ENCODE results near the gene GABRA4. TPM values are rescaled to one million over a fixed set of nuclear protein-coding genes. Genes with fewer than 3 reads are reported as not detected.

Gene GABRA4
- not detected for total RNA-seq

DNA sequence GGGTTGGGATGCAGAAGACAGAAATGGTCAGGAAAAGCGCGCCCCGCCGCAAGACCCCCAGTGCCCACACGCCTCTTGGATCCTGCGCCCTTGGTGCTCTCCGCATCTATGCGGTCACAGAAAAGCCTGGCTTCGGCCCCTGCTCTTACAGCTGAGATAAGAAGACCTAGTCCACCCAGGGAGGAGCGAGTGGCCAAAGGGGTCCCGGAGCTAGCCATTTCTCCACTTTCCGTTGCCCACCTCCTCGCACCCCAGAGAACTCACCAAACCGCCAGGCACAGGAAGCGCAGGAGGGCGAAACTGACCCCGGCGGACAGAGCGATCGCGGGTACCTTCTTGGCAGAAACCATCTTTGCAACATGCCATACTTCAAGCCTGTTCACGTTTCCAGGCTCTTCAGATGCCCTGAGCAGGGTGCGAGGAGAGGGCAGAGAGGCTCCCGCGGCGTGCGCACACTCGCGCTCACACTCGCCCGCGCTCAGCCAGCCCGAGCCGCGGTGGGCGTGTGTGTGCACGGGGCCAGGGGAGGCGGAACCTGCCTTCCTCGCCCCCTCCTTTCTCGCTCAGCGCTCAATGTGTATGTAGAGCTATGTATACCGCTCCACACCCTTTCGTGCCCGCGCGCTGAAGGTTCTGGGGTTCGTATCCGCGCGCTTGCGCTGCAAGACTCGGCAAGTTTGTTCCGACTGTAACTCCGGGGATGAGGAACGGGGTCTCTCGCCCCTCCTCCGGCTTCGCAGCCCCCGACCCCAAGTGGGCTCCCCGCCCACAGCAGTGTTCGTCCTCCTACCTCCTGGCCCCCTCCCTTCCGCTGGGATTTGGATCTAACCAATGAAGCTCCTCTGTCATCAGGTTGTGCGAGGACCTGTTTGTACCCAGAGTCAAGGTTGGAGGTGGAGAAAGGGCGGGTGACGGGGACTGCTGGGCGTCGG is at the start of gene GABRA4:
GABRA4 (minus strand) TSS at position 507 of the 932 bp plus-strand sequence; CDS start at position 350, 157 bp downstream.
- ATAC-seq (peak; percentile 48), DNase-seq (ENCODE audit: low spot score) (no peak)
- intact Hi-C loops (cut with DNase I): no loop called here

DNA sequence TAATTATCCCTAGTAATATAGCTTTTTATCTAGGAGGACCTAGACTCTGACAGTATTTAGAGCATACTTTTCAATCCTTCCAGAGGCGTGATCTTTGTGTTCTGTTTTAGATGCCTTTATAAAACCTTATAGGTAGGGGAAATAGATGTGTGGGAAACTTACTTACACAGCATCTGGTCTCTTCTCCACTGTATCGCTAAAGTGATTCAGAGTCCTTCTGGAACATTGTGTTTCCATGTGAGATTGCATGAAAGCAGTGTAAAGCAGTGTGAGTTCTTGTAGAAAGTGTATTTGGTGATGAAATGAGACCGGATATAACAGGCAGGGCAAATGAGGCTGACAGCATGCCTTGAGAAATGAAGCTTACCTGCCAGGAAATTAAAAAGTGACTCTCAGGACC is 47.4 kb upstream of the GABRA4 start:
- intact Hi-C loops (cut with DNase I): no loop called here
- DNase-seq (ENCODE audit: low spot score) (no peak), ATAC-seq (no peak)

DNA sequence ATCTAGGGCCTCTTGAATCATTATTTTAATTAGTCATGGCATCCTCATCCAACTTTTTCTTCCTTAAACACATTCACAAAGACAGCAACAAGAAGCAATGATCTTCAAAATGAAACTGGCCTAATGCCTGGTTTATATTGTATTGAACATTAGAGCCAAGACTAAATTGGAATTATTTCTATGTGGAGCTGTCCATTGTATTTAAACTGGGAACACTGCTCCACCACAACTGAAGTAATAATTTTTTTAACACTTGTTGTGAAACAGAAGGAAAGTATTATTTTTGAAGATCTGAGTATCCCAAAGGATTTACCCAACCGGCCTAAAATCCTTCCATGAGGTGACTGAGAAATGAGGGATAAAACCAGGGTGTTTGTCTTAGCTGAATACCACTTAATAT is 44.9 kb upstream of the GABRA4 start:
- ATAC-seq: no peak
- intact Hi-C loops (cut with DNase I): no loop called here
- no peak for DNase-seq (ENCODE audit: low spot score)

DNA sequence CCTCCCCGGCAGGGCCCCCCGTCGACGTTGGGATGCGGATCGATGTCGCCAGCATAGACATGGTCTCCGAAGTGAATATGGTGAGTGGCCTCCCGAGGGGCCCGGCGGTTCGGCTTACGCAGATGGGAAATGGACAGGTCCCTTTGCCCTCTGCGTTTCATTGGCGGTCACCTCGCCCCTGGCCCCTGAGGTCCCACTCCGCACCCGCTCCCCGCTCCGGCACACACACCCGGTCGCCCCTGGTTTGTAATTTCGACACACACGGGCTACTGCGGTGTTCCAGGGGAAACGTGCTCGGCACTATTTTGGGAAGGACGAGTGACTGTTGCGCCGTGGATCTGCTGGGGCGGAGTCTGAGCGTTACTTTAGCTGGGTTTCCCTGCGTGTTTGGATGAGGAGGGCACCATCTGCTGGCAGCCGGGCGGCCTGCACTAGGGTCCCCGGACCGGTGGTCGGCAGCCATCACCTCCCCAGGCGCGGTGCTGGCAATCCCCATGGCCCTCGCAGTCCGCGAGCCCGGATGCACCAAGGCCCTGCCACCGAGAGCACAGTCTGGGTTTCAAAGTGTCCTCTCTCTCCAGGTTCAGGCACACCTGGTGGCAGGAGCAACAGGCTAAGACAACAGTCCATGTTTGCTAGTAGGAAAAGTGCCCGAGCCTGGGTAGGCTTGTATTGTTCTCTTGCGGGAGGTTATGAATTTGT is 39.2 kb upstream of the GABRA4 start:
- peak; percentile 59 for DNase-seq (ENCODE audit: low spot score)
- ATAC-seq: peak; percentile 58
- intact Hi-C loops (cut with DNase I): no loop called here

DNA sequence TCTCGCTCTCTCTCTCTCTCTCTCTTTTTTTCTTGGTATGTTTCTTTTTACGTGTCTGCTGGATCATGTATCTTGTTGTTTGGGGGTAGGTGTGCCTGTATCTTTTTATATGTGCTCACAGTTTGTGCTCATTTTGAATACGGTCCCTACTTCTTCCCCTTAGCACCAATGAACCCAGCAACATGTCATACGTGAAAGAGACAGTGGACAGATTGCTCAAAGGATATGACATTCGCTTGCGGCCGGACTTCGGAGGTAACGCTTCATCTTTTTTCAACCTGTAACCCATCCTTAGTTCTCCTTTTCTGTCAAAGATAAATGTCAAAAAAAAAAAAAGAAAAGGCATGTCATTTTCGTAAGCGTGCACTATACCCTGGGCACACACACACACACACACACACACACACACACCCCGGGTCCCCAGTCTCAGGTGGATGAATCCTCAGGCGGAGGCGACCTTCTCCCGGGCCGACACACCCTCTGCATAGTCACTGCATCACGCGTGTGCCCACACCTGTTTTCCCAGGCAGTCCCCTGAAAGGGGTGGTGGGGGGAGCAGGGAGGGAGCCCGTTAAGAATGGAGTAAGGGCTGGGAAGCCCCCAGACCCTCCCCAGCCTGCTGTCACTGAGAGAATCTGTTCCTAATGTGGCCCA is 38.5 kb upstream of the GABRA4 start:
- DNase-seq (ENCODE audit: low spot score): no peak
- intact Hi-C loops (cut with DNase I): no loop called here
- ATAC-seq: peak; percentile 10

DNA sequence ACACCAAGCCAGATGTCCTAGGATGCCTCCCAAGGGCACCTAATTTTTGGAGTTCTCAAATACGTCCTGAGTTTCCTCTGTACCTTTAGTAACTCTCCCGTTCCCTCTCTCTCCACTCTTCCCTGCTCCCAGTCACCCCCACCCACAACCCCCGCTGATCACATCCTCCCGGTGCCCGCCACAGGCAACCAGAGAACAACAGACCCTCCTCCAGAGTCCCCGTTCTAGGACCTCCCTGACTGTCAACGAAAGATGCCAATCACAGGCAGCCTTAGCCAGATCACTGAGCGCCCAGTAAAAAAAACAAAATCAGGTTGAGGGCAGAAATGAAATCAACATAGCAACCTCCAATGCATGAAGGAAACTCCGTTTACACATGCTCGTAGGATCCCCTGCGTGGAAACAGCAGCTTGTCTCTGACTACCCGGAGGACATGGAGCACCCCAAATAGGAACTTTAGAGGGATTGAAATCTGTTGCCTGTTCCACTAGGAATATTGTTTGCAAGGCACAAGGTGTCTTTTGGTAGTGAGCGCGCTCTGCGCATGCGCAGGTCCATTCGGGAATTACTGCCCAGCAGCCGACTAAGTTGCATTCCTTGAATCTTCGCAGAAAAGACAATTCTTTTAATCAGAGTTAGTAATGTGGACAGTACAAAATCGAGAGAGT is 37.8 kb upstream of the GABRA4 start, which contains the start of gene GABRB1:
GABRB1 (plus strand) TSS at position 557 of the 668 bp plus-strand sequence.
- ATAC-seq (no peak), DNase-seq (ENCODE audit: low spot score) (peak; percentile 70)
- intact Hi-C loops (cut with DNase I): no loop called here

DNA sequence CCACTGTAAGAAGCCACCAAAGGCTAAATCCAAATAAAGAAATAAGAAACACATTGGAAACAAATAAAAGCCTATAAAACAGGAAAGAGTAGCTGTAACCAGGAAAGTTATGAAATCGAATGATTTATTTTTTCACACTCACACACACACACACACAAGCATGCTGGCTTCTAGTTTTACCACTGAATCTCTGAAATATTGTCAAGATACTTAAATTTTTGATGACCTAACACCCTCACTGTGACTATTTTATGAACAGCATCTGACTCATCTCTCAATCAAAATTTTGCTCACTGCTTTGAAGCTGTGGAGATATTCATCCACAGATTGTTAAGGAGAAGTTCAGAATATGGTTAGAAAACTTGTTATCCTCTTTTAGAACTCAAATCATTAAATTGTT is 24.1 kb upstream of the GABRA4 start:
- no peak for DNase-seq (ENCODE audit: low spot score)
- intact Hi-C loops (cut with DNase I): loop anchor here (10.0 kb wide), 1 partner anchor 1377 kb away; no protein-coding TSS in a partner anchor
- ATAC-seq: no peak

DNA sequence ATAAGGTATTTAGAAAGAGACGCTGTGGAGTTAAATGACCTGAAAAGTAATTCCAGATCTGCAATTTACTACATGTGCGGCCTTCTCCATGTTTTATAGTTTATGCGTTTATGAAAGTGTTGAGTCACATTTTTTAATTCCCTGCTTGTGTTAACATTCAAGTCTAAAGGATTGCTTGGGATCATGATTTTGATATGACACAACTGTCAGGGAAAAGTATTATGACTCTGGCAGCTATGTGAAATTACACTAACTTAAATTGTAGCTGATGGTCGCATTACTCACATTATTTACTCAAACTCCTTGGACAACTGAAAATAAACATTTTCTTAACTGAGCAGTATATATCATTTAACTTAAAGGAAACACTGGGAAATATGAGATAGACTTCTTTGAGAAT is 23.7 kb upstream of the GABRA4 start:
- DNase-seq (ENCODE audit: low spot score): no peak
- no peak for ATAC-seq
- intact Hi-C loops (cut with DNase I): loop anchor here (10.0 kb wide), 1 partner anchor 1378 kb away; no protein-coding TSS in a partner anchor

DNA sequence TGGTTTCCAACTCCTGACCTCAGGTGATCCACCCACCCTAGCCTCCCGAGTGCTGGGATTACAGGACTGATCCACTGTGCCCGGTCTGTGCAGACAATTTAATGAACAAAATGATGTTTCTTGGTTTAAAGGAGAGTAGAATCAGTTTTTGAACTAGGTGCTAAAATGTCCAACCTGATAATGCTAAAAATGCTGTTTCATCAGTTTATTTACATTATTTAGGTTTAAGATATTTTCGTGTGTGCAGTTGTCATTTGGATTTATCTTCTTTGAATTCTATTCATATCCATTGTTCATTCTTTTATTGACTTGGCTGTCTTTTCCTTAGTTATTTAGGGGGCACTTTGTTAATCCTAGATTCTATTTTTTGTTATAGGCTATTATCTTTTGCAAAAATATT is 20.0 kb upstream of the GABRA4 start:
- DNase-seq (ENCODE audit: low spot score) (no peak), ATAC-seq (no peak)
- intact Hi-C loops (cut with DNase I): loop anchor here (10.0 kb wide), 1 partner anchor 1381 kb away; no protein-coding TSS in a partner anchor

DNA sequence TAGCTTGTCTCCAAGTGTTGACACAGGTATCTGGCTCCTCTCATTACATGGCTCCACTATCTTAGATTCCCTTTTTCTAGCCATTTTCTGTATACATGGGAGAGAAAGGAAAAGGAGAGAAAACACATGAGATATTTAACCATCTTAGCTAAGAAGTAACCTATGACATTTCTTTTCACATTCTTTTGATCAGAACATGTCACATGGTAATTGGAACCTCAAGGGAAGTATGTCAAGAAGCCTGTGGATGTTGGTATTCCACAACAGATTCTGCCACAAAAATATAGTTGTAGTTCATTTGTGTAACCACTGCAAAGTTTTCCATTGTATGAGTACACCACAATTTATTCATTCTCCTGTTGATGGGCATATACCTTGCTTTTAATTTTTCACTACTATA is 19.3 kb upstream of the GABRA4 start:
- ATAC-seq (no peak), DNase-seq (ENCODE audit: low spot score) (no peak)
- intact Hi-C loops (cut with DNase I): loop anchor here (10.0 kb wide), 1 partner anchor 1382 kb away; no protein-coding TSS in a partner anchor

DNA sequence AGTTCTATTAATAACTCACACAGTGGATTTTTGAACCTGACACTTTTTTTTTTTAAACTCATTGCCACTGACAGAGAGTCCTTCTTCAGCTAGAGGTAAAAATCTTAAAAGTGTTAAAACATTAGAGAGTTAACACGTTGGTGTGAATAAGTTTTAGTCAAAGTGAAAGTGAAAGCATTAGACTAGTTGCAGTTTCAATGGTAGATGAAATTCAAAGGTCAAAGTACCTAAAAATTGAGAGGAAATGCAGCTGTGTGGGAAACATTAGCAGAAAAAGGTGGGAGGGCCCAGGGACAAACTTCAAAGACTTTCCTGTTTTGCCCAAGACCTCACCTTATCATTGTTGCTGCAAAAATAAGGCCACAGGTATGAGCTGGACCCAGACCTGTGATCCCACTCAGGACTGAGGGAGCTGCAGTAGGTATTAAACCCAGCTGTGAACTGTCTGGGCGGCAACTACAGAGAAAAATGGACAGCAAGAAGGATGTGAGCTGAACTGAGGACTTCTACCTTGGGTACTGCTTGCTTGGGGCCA is 17.6 kb upstream of the GABRA4 start:
- intact Hi-C loops (cut with DNase I): loop anchor here (10.0 kb wide), 1 partner anchor 1384 kb away; no protein-coding TSS in a partner anchor
- ATAC-seq: no peak
- no peak for DNase-seq (ENCODE audit: low spot score)

DNA sequence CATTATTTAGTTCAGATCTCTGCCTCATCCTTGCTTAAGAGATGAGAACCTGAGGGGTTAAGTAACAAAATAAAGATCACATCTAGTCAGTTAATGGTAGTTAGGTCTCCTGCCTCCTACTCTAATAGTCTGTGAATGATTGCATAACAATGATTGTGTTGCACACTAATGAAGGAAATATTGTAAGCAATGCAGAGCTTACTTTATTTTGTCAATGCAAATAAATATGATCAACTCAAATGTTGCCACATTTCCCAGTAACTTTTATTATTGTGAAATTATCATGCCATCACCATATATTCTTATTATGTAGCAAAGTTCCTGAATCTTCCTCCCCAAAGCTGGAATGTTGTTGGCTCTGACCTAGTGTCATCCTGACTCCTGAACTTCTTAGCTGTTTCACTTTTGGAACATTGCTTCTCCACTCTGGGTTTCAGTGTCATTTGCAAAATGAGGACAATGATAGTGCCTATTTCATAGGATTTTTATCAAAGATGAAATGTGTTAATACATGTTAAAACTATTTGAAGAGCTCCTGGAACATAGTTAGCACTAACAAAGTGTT is 17.0 kb upstream of the GABRA4 start:
- ATAC-seq (no peak), DNase-seq (ENCODE audit: low spot score) (no peak)
- intact Hi-C loops (cut with DNase I): loop anchor here (10.0 kb wide), 1 partner anchor 1384 kb away; no protein-coding TSS in a partner anchor

DNA sequence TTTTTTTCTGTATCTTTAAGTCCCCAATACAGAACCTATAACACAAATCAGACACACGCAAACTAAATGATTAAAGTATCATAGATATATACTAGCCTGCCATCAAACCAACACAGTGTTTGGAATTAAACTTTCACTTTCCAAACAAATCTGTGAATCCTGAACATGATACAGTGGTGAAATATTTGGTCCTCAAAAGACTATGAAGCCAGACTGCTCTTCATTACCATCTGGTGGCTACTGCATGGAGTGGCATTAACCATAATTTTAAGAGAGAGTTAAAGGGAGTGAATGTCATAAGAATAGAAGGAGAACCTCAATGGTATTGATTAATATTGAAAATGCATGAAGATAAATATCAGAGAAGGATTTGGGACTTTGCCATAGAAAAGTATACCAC is 9.2 kb upstream of the GABRA4 start:
- ATAC-seq: no peak
- no peak for DNase-seq (ENCODE audit: low spot score)
- intact Hi-C loops (cut with DNase I): no loop called here

DNA sequence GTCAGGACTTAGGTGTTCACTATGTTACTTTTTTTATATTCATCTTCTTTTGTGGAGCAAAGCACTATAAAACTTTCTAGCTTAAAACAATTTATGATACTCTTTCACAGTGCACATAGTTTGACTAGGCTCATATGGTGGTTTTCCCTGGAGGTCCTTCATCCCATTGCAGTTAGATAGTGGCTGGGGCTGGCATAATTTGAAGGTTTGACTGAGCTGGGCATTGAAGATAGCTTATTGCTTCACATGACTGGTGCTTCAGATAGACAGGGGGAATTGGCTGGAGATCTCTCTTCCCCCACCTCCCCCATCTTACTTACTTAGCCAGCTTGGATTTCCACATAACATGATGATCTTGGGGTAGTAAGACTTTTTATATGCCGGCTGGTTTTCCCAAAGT is 7.0 kb upstream of the GABRA4 start:
- intact Hi-C loops (cut with DNase I): no loop called here
- DNase-seq (ENCODE audit: low spot score) (no peak), ATAC-seq (no peak)

DNA sequence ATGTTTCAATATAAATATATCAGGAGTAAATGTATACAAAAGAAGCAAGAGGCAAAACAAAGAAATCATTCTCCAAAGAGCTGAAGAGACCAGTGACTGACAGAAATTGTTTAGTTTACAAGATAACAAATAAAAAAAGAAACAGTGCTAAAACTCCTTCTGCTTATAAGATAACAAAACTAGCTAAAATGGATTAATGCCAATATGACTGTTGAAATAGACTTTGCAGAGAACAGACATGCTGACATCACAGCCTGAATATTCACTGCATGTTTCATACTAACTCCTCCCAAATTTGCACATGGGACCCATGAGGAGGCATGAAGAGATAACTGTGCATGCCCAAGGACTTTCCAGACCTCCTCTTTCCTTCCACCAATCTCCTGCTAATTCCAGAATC is 6.2 kb upstream of the GABRA4 start:
- ATAC-seq (no peak), DNase-seq (ENCODE audit: low spot score) (no peak)
- intact Hi-C loops (cut with DNase I): no loop called here

DNA sequence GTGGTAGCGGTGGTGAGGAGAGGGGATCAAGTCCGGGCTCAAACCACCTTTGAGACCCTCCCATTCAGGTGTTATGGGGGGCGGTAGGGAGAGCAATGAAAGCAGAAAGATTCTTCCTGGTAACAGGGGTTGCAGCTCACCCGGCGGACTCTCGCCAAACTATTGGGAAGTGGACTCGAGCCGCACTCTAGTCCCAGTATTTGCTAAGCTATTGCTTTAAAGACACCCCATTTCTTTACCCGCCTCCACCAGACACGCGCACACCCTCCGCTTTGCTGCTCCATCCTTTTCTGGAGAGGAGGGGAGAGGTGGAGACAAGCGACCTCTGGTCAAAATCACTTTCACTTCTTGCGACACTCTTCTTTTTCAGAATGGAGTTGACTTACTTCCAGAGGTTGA is 625 bp upstream of the GABRA4 start:
- no peak for ATAC-seq
- DNase-seq (ENCODE audit: low spot score): no peak
- intact Hi-C loops (cut with DNase I): no loop called here

DNA sequence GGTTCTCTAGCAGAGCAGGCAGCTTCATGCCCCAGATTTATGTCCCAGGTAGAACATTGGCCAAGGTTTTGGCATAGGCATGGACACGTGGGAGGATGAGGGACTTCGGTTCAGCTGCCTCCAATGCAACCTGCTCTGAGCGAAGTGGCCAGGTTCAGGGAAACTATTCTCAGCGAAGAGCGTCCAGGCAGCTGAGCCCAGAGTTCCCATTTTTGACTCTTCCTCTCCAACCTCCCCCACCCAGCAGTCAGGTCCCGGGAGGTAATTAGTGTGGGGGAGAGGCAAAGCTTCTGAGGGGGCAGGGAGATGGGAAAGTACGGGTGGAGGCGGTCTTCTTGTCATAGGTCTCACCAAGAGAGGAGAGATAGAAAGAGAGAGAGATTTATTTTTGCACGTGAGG is 1.0 kb downstream of the GABRA4 start:
- ATAC-seq (no peak), DNase-seq (ENCODE audit: low spot score) (no peak)
- intact Hi-C loops (cut with DNase I): no loop called here

DNA sequence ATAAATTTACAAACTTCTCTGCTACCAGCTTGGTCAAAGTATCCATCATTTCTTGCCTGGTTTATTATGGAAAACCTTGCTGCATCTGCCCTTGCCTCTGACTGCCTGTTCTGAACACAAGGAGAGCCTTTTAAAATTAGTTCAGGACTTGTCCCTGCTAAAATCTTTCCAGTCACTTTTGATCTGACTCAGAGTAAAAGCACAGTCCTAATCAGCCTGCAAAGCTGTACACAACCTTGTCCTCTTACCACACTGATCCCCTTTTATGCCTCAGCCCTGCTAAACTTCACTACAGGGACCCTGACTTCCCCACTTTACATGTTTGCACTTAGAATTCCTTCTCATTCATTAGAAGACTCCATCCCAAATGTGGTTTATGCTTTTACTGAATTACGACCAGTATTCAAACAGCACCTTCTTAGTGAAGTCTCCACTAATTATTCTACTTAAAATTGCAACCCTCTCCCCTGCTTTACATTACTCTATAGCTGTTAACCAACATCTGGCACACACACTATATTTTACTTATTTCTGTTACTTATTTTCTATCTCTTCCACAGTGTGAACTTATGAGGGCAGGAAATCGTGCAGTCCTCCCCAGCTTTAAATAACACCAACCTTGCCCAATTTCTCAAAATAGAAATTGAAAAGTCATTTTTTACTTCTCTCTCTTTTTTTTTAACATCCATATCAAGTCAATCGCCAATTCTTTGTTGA is 6.3 kb downstream of the GABRA4 start:
- DNase-seq (ENCODE audit: low spot score): no peak
- intact Hi-C loops (cut with DNase I): no loop called here
- ATAC-seq: no peak
